GM23338 (cell line): ENCODE data around the gene ANKK1. TPM values are rescaled to one million over a fixed set of nuclear protein-coding genes. Genes with fewer than 3 reads are reported as not detected.

Experiments
- ATAC-seq: fragments of 200-7000 bp; cut with Tn5 transposase; 3 replicates; pipeline ENCODE4 v1.9.1; 2020
- DNase-seq: peaks from one replicate; pipeline ENCODE4 v3.0.0-alpha.2; 2015; ENCODE audit warnings: low spot score
- H2AFZ ChIP-seq: fragments of 200-600 bp; sonication (generic); 2 replicates; pipeline ENCODE4 v1.8.0; 2016; ENCODE audit warnings: antibody characterized with exemption, mild to moderate bottlenecking, moderate library complexity
- H3F3A ChIP-seq: fragments of 200-600 bp; sonication (generic); replicated peaks from 2 replicates; pipeline ENCODE4 v1.8.0; 2017; ENCODE audit warnings: antibody characterized with exemption, mixed run types, low read depth
- H3K27ac ChIP-seq: fragments of 200-600 bp; sonication (generic); 2 replicates; pipeline ENCODE4 v1.6.1; 2016; ENCODE audit warnings: low read depth
- H3K27me3 ChIP-seq: fragments of 200-600 bp; sonication (generic); 2 replicates; pipeline ENCODE4 v1.8.0; 2016; ENCODE audit warnings: mild to moderate bottlenecking, mixed run types, moderate library complexity; ENCODE audit not compliant: insufficient read depth
- H3K36me3 ChIP-seq: fragments of 200-600 bp; sonication (generic); 2 replicates; pipeline ENCODE4 v1.8.0; 2016; ENCODE audit warnings: mild to moderate bottlenecking; ENCODE audit not compliant: insufficient read depth
- H3K4me1 ChIP-seq: fragments of 200-600 bp; sonication (generic); 2 replicates; pipeline ENCODE4 v1.8.0; 2016; ENCODE audit warnings: mild to moderate bottlenecking, moderate library complexity; ENCODE audit not compliant: insufficient read depth
- H3K4me2 ChIP-seq: fragments of 200-600 bp; sonication (generic); 2 replicates; pipeline ENCODE4 v1.7.1; 2017; ENCODE audit warnings: mixed run types
- H3K4me3 ChIP-seq: fragments of 200-600 bp; sonication (generic); 2 replicates; pipeline ENCODE4 v1.6.1; 2016; ENCODE audit warnings: mixed run types
- H3K79me2 ChIP-seq: fragments of 200-600 bp; sonication (generic); replicated peaks from 2 replicates; pipeline ENCODE4 v1.8.0; 2017; ENCODE audit warnings: mild to moderate bottlenecking; ENCODE audit not compliant: insufficient read depth
- H3K9me2 ChIP-seq: fragments of 200-600 bp; sonication (generic); 2 replicates; pipeline ENCODE4 v1.8.0; 2017; ENCODE audit not compliant: insufficient read depth
- H4K20me1 ChIP-seq: fragments of 200-600 bp; sonication (generic); replicated peaks from 2 replicates; pipeline ENCODE4 v1.8.0; 2017; ENCODE audit warnings: mild to moderate bottlenecking; ENCODE audit not compliant: insufficient read depth
- H3K27ac Mint-ChIP-seq: 2 replicates; pipeline ENCODE4 v1.8.0; 2020; ENCODE audit warnings: inconsistent platforms, mild to moderate bottlenecking, moderate library complexity, mixed read lengths
- H3K27me3 Mint-ChIP-seq: 3 replicates; pipeline ENCODE4 v1.8.0; 2022; ENCODE audit warnings: low read depth, mild to moderate bottlenecking, moderate library complexity, mixed read lengths, inconsistent platforms; ENCODE audit not compliant: insufficient read depth, poor library complexity
- H3K36me3 Mint-ChIP-seq: 3 replicates; pipeline ENCODE4 v1.8.0; 2021; ENCODE audit warnings: low read depth, mild to moderate bottlenecking, inconsistent platforms, moderate library complexity, mixed read lengths
- H3K4me1 Mint-ChIP-seq: 3 replicates; pipeline ENCODE4 v1.8.0; 2020; ENCODE audit warnings: mild to moderate bottlenecking, inconsistent platforms, mixed read lengths
- H3K4me3 Mint-ChIP-seq: 3 replicates; pipeline ENCODE4 v1.8.0; 2021; ENCODE audit warnings: moderate library complexity, mild to moderate bottlenecking, inconsistent platforms, mixed read lengths
- H3K9me3 Mint-ChIP-seq: 3 replicates; pipeline ENCODE4 v1.8.0; 2020; ENCODE audit warnings: moderate library complexity, mild to moderate bottlenecking, inconsistent platforms, mixed read lengths
- CTCF ChIP-seq, 2 experiments: fragments of 200-600 bp in 1 of 2; sonication (generic) in 1 of 2; conservative IDR thresholded peaks; 2 replicates each; pipeline versions ENCODE4 v1.5.1 to v1.6.1; 2016 to 2017; ENCODE audit warnings: antibody characterized with exemption in 2 of 2, low read depth in 2 of 2, mild to moderate bottlenecking in 2 of 2, moderate library complexity in 1 of 2
- POLR2AphosphoS5 ChIP-seq: IDR thresholded peaks from 2 replicates; pipeline ENCODE4 v1.6.1; 2016; ENCODE audit warnings: antibody characterized with exemption, low read depth
- REST ChIP-seq: IDR thresholded peaks from one replicate; pipeline ENCODE4 v1.6.1; 2018; ENCODE audit warnings: antibody characterized with exemption; ENCODE audit not compliant: unreplicated experiment
- STAT1 ChIP-seq: IDR thresholded peaks from one replicate; pipeline ENCODE4 v1.6.1; 2016; ENCODE audit warnings: antibody characterized with exemption; ENCODE audit not compliant: unreplicated experiment
- polyA plus RNA-seq: library from polyadenylated mRNA; unstranded; fragments of >200 nt; fragmentation: Nextera tagmentation; extraction: Ambion mirVana; gene quantifications from 2 replicates; pipeline ENCODE4 v1.2.1, GENCODE V29; 2016
- total RNA-seq: library from RNA; depleted of rRNA; stranded (reverse); fragments of >200 nt; shearing (Covaris generic); gene quantifications from 2 replicates; pipeline ENCODE4 v1.2.3, GENCODE V29; 2014

Gene ANKK1
- total and polyA plus RNA-seq, 2 experiments from 2014 or later: 0.08 to 0.14 TPM

- no peaks in the 10 kb centered on the region for H3K4me1 Mint-ChIP-seq
- no peaks in the 10 kb centered on the region for H3F3A ChIP-seq
- H3K4me2 ChIP-seq: no peak overlapping the region
- no peaks in the 10 kb centered on the region for H3K27me3 ChIP-seq
- H3K27ac Mint-ChIP-seq: no peak overlapping the region
- H2AFZ ChIP-seq: no peak overlapping the region
- no peaks in the 10 kb centered on the region for H3K36me3 ChIP-seq
- TF ChIP-seq REST (no peak), CTCF (conservative IDR thresholded peaks at IDR 0.05; ENCODE audit: low read depth in 2 of 2) (no peak)
- peaks cover 5% of the 10 kb centered on the region for H3K27me3 Mint-ChIP-seq
- no peak overlapping the region for H3K4me3 ChIP-seq
- no peaks in the 10 kb centered on the region for H3K36me3 Mint-ChIP-seq
- H3K9me3 Mint-ChIP-seq: no peaks in the 10 kb centered on the region
- no peak overlapping the region for H3K4me3 Mint-ChIP-seq
- peaks cover 13% of the 10 kb centered on the region; the same call in 1 of the 2 replicates for H3K9me2 ChIP-seq
- H3K4me1 ChIP-seq: peaks cover under 1% of the 10 kb centered on the region; the same call in 1 of the 2 replicates
- H3K27ac ChIP-seq: no peak overlapping the region
- H3K79me2 ChIP-seq: no peaks in the 10 kb centered on the region
- ATAC-seq (no peak), DNase-seq (no peak)
- H4K20me1 ChIP-seq: no peaks in the 10 kb centered on the region
Measured at GRCh38 chr11:113392236-113392921, 4.8 kb downstream of the ANKK1 start.

DNA sequence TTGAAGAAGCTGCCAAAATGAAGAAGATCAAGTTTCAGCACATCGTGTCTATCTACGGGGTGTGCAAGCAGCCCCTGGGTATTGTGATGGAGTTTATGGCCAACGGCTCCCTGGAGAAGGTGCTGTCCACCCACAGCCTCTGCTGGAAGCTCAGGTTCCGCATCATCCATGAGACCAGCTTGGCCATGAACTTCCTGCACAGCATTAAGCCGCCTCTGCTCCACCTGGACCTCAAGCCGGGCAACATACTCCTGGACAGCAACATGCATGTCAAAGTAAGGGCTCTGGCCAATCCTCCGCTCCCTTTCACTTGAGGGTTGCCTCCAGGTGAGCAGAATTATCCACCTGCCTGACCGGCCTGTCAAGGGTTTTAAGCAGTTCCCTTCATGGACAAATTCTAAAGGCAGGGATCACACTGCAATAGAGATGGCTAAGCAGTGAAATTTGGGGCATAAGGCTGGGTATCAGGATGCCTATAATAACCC is 6.0 kb downstream of the ANKK1 start:
- Histone ChIP-seq H3K36me3 (no peaks in the 10 kb centered on the region), H3K27ac (no peak overlapping the region), H3F3A (no peaks in the 10 kb centered on the region), H3K4me1 (no peaks in the 10 kb centered on the region; the same call in 1 of the 2 replicates), H2AFZ (no peak overlapping the region), H3K27me3 (no peaks in the 10 kb centered on the region), H3K4me2 (no peak overlapping the region), H3K79me2 (no peaks in the 10 kb centered on the region), H3K9me2 (peaks cover 13% of the 10 kb centered on the region; the same call in 1 of the 2 replicates), H4K20me1 (no peaks in the 10 kb centered on the region), H3K4me3 (no peak overlapping the region)
- Mint-ChIP-seq H3K4me3 (no peak overlapping the region), H3K27me3 (peaks cover 5% of the 10 kb centered on the region), H3K9me3 (no peaks in the 10 kb centered on the region), H3K36me3 (no peaks in the 10 kb centered on the region), H3K27ac (no peak overlapping the region), H3K4me1 (no peaks in the 10 kb centered on the region)
- no peak for DNase-seq
- no peak for ATAC-seq
- TF ChIP-seq REST (no peak), POLR2AphosphoS5 (no peak), STAT1 (no peak), CTCF (conservative IDR thresholded peaks at IDR 0.05; ENCODE audit: low read depth in 2 of 2) (no peak)
